Natural killer cell (primary cell): Measurements from ENCODE around the gene LYST. TPM values are rescaled to one million over a fixed set of nuclear protein-coding genes. Genes with fewer than 3 reads are reported as not detected.
A peak's percentile ranks its signal among the peaks of the same experiment; 100 is the strongest.

Source experiments
- ATAC-seq, 3 donors: fragments of 150-1000 bp in 2 of 3; fragments of 200-7000 bp in 1 of 3; cut with Tn5 transposase; 1 replicate in 1 of 3; 2 replicates in 2 of 3; pipeline ENCODE4 v1.10.0; 2021; ENCODE audit warnings: mild to moderate bottlenecking in 2 of 3, moderate library complexity in 2 of 3
- DNase-seq, 2 donors: peaks; one replicate each; pipeline versions ENCODE4 v3.0.0 to v3.0.0-alpha.2; 2013 to 2021; ENCODE audit warnings: mixed read lengths in 1 of 2
- H3K27ac ChIP-seq: one replicate; pipeline ENCODE4 v1.5.1; 2013; ENCODE audit warnings: mild to moderate bottlenecking, low read length
- H3K27me3 ChIP-seq: one replicate; pipeline ENCODE4 v1.6.1; 2013; ENCODE audit warnings: low read length; ENCODE audit not compliant: control insufficient read depth, insufficient read depth
- H3K36me3 ChIP-seq: one replicate; pipeline ENCODE4 v1.6.1; 2013; ENCODE audit warnings: low read length; ENCODE audit not compliant: control insufficient read depth, insufficient read depth
- H3K4me1 ChIP-seq: one replicate; pipeline ENCODE4 v1.6.1; 2013; ENCODE audit warnings: low read length; ENCODE audit not compliant: control insufficient read depth, insufficient read depth
- H3K4me3 ChIP-seq: one replicate; pipeline ENCODE4 v1.5.1; 2013; ENCODE audit warnings: low read length
- H3K9me3 ChIP-seq: one replicate; pipeline ENCODE4 v1.6.1; 2013; ENCODE audit warnings: low read length; ENCODE audit not compliant: control insufficient read depth, insufficient read depth
- H3K27ac Mint-ChIP-seq, 2 donors: one replicate each; pipeline ENCODE4 v1.8.0; 2022; ENCODE audit warnings: mild to moderate bottlenecking in 2 of 2, mixed read lengths in 2 of 2, moderate library complexity in 1 of 2
- H3K27me3 Mint-ChIP-seq, 2 donors: one replicate each; pipeline ENCODE4 v1.8.0; 2022; ENCODE audit warnings: low read depth in 2 of 2, mixed read lengths in 2 of 2
- H3K36me3 Mint-ChIP-seq: one replicate; pipeline ENCODE4 v1.8.0; 2022; ENCODE audit warnings: mixed read lengths
- H3K4me1 Mint-ChIP-seq, 2 donors: one replicate each; pipeline ENCODE4 v1.8.0; 2022; ENCODE audit warnings: mixed read lengths in 2 of 2
- H3K4me3 Mint-ChIP-seq: one replicate; pipeline ENCODE4 v1.8.0; 2022; ENCODE audit warnings: mild to moderate bottlenecking, moderate library complexity, mixed read lengths
- H3K9me3 Mint-ChIP-seq, 2 donors: one replicate each; pipeline ENCODE4 v1.8.0; 2022; ENCODE audit warnings: mixed read lengths in 2 of 2
- WGBS: methylation state at CpG from one replicate; pipeline ENCODE4 v1.1.7; 2013; ENCODE audit warnings: missing lambda C conversion rate; ENCODE audit not compliant: insufficient coverage; 5-methylcytosine and 5-hydroxymethylcytosine counted together
- intact Hi-C: fragments of 100-400 bp; cut with micrococcal nuclease; formaldehyde crosslinking; loops from one replicate; pipeline ENCODE4 v1.14.2; 2022
- total RNA-seq, 4 donors: library from RNA; stranded (reverse); fragments of 120-200 nt in 1 of 4; gene quantifications; one replicate each; pipeline versions ENCODE4 v1.2.3 to v1.2.4, GENCODE V29; 2013 to 2022
- TF ChIP-seq, protein P1 (sequence below): fragments of 200-600 bp; IDR thresholded peaks from one replicate; pipeline ENCODE4 v1.8.0; 2022; ENCODE audit warnings: antibody characterized with exemption

LYST gene
- total RNA-seq, 3 donors from 2014 or later (not counting 1 experiment from before 2014, with no cell fraction given): 89.9 to 115 (median 93.6) TPM

GRCh38 chr1:235650341-235651169, 216.2 kb downstream of the LYST start:
- no peak overlapping the region for H3K27ac Mint-ChIP-seq
- peak overlapping the region; percentile 40 for H3K4me3 Mint-ChIP-seq
- DNase-seq (peak in 1 of 2 donors; percentile 29), ATAC-seq (peak in 2 of 3 donors; percentile 14 to 15)
- peaks cover 51 to 58% of the 10 kb centered on the region in 2 donors for H3K27me3 Mint-ChIP-seq
- Histone ChIP-seq H3K4me3 (no peak overlapping the region), H3K9me3 (no peaks in the 10 kb centered on the region), H3K36me3 (no peaks in the 10 kb centered on the region), H3K27ac (no peak overlapping the region), H3K4me1 (peaks cover 23% of the 10 kb centered on the region), H3K27me3 (peaks cover 34% of the 10 kb centered on the region)
- H3K9me3 Mint-ChIP-seq: no peaks in the 10 kb centered on the region
- 5% methylated on average over 71 of the region's 71 CpGs for WGBS
- TF ChIP-seq, protein P1, sequence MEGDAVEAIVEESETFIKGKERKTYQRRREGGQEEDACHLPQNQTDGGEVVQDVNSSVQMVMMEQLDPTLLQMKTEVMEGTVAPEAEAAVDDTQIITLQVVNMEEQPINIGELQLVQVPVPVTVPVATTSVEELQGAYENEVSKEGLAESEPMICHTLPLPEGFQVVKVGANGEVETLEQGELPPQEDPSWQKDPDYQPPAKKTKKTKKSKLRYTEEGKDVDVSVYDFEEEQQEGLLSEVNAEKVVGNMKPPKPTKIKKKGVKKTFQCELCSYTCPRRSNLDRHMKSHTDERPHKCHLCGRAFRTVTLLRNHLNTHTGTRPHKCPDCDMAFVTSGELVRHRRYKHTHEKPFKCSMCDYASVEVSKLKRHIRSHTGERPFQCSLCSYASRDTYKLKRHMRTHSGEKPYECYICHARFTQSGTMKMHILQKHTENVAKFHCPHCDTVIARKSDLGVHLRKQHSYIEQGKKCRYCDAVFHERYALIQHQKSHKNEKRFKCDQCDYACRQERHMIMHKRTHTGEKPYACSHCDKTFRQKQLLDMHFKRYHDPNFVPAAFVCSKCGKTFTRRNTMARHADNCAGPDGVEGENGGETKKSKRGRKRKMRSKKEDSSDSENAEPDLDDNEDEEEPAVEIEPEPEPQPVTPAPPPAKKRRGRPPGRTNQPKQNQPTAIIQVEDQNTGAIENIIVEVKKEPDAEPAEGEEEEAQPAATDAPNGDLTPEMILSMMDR: no peak
- intact Hi-C loops: no loop called here
- no peaks in the 10 kb centered on the region for H3K36me3 Mint-ChIP-seq
- H3K4me1 Mint-ChIP-seq: peaks cover 16 to 19% of the 10 kb centered on the region in 2 donors

GRCh38 chr1:235649368-235650163, 217.1 kb downstream of the LYST start, which contains the start of gene GNG4:
GNG4 (minus strand) TSS chr1:235649784; CDS start chr1:235583838, 65,946 bp downstream.
- H3K36me3 Mint-ChIP-seq: no peaks in the 10 kb centered on the region
- intact Hi-C loops: no loop called here
- no peaks in the 10 kb centered on the region for H3K9me3 Mint-ChIP-seq
- ATAC-seq (peak; percentile 31 to 57 (median 49)), DNase-seq (peak; percentile 38 to 66)
- no peak within 1 kb of the TSS for H3K27ac ChIP-seq
- peaks cover 16 to 19% of the 10 kb centered on the region in 2 donors for H3K4me1 Mint-ChIP-seq
- peak within 1 kb of the TSS; percentile 59 to 62 for H3K27ac Mint-ChIP-seq
- peaks cover 23% of the 10 kb centered on the region for H3K4me1 ChIP-seq
- H3K9me3 ChIP-seq: no peaks in the 10 kb centered on the region
- H3K36me3 ChIP-seq: no peaks in the 10 kb centered on the region
- under 1% methylated on average over 108 of the region's 111 CpGs for WGBS
- H3K27me3 ChIP-seq: peaks cover 34% of the 10 kb centered on the region
- H3K4me3 Mint-ChIP-seq: peak within 1 kb of the TSS; percentile 83
- H3K27me3 Mint-ChIP-seq: peaks cover 51 to 52% of the 10 kb centered on the region in 2 donors
- TF ChIP-seq, protein P1: no peak
- H3K4me3 ChIP-seq: no peak within 1 kb of the TSS

GRCh38 chr1:235648954-235649367, 217.7 kb downstream of the LYST start:
- Mint-ChIP-seq H3K4me1 (peaks cover 16 to 19% of the 10 kb centered on the region in 2 donors), H3K27ac (peak overlapping the region; percentile 59 to 62), H3K27me3 (peaks cover 51 to 53% of the 10 kb centered on the region in 2 donors), H3K36me3 (no peaks in the 10 kb centered on the region), H3K9me3 (no peaks in the 10 kb centered on the region), H3K4me3 (peak overlapping the region; percentile 83)
- H3K27me3 ChIP-seq: peaks cover 32% of the 10 kb centered on the region
- under 1% methylated on average over 30 of the region's 30 CpGs for WGBS
- TF ChIP-seq, protein P1: no peak
- no peaks in the 10 kb centered on the region for H3K9me3 ChIP-seq
- no peak overlapping the region for H3K27ac ChIP-seq
- peak; percentile 55 to 85 for DNase-seq
- peaks cover 23% of the 10 kb centered on the region for H3K4me1 ChIP-seq
- no peak overlapping the region for H3K4me3 ChIP-seq
- no peaks in the 10 kb centered on the region for H3K36me3 ChIP-seq
- intact Hi-C loops: no loop called here
- peak; percentile 74 to 84 (median 84) for ATAC-seq
